Activated CD4-positive, alpha-beta T cell treated with anti-CD3 and anti-CD28 coated beads, Interleukin-2, amount 50 U/mL, for 1 hour (primary cell): ENCODE measurements around the gene MYADM.
A peak's percentile ranks its signal among the peaks of the same experiment; 100 is the strongest.
"Not testable (repeated sequence)": the region's sequence is repeated elsewhere in the genome, so short reads cannot be mapped to it uniquely, and the experiment has no call there.

ENCODE experiments used
- DNase-seq: peaks from one replicate; pipeline ENCODE4 v3.0.0-alpha.2; 2020

Gene MYADM

GRCh38 chr19:53867225-53868090 is at the start of gene MYADM:
TSS of gene MYADM (plus strand) at chr19:53867883. CDS start at chr19:53873530, 5,647 bp downstream.
- peak; percentile 100 for DNase-seq

DNA sequence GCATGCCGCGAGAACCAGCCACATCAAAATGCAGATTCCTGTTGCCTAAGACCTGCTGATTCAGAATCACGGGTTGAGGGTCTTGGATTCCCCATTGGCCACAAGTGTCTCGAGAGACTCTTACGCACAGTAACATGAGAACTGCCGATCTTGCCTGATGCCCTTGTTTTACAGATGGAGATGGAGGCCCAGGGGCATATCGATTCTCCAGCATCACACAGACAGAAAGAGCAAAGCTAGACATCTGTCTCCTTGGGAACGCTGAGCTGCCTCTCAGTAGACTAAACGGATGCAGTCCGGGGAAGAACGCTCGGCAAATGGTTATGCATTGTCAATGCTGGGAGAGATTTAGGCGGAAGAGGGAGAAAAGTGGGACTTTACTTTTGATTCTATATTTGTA is 48.9 kb upstream of the MYADM start:
- DNase-seq, result no peak

- DNase-seq, result no peak
Measured at GRCh38 chr19:53819861-53820260, 47.8 kb upstream of the MYADM start.

- DNase-seq, result no peak
Measured at GRCh38 chr19:53823380-53824120, 44.1 kb upstream of the MYADM start.

DNA sequence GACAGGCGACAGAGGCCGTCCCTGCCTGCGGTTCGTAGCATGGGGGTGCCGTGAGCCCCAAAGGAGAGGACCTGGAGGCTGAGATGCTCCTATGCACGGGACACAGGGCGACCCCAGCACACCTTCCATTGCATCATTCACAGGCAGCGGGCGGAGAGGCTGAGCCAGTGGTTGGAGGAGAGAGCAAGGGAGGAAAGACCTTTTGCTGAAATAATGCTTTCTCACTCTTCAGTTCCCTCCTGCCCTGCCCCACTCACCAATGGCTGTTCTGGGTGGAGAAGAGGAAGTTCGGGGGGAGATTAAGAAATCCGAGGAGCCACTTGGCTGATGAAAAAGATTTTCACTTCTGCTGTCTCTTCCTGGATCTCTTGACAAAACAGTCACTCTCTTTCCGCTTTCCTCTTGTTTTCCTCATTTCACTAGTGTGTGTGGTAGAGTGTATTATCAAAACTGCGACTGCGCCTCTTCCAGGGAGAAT is 43.5 kb upstream of the MYADM start, which contains the start of gene NLRP12:
Gene NLRP12, minus strand, starts transcription at position 181 of the 478 bp plus-strand sequence. Its CDS starts 140 bp downstream, at position 41.
- DNase-seq, result no peak

- DNase-seq, result no peak
Measured at GRCh38 chr19:53826876-53827275, 40.8 kb upstream of the MYADM start.

DNA sequence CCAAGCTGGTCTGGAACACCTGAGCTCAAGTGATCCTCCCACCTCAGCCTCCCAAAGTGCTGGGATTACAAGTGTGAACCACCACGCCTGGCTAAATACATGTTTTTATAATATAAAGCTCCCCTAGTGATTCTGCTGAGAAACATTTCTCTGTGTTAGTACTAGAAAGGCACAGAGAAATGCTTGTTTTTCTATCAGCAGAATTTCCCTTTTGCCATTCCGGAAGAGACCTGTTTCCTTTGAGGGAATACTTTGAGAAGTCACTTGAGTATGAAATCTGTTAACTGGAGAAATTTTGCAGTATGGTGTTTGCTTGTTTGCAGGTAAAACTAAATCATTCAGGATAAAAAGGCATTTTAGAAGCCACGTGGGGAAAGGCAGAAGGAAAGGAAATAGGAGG is 39.2 kb upstream of the MYADM start:
- no peak for DNase-seq

DNA sequence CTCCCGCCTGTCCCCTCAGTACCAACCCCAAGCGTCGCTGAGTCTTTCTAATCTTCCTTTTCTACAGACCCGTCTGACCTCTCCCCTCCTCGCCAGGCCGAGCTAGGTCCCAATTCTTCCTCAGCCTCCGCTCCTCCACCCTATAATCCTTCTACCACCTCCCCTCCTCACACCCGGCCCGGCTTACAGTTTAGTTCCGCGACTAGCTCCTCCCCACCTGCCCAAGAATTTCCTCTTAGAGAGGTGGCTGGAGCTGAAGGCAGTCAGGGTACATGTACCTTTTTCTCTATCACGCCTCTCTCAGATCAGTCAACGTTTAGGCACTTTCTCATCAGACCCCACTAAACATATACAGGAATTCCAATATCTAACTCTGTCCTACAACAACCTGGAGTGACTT is 34.8 kb upstream of the MYADM start:
- DNase-seq, result not testable (repeated sequence)

DNA sequence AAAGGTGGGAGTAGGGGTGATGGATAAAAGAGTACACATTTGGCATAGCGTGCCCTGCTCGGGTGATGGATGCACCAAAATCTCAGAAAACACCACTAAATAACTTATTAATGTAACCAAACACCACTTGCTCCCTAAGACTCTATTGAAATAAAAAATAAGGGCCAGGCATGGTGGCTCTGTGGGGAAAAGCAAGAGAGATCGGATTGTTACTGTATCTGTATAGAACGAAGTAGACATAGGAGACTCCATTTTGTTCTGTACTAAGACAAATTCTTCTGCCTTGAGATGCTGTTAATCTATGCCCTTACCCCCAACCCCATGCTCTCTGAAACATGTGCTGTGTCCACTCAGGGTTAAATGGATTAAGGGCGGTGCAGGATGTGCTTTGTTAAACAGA is 29.2 kb upstream of the MYADM start:
- not testable (repeated sequence) for DNase-seq

DNA sequence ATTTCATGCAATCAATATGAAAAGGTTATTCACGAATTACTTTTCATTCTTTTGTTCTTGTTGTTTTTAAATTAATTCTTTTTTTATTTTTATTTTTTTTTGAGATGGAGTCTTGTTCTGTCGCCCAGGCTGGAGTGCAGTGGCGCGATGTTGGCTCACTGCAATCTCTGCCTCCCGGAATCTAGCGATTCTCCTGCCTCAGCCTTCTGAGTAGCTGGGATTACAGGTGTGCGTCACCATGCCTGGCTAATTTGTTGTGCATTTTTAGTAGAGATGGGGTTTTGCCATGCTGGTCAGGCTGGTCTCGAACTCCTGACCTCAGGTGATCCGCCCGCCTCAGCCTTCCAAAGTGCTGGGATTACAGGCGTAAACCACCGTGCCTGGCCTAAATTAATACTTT is 27.4 kb upstream of the MYADM start:
- DNase-seq, result not testable (repeated sequence)

- not testable (repeated sequence) for DNase-seq
Measured at GRCh38 chr19:53840914-53841313, 26.8 kb upstream of the MYADM start.

DNA sequence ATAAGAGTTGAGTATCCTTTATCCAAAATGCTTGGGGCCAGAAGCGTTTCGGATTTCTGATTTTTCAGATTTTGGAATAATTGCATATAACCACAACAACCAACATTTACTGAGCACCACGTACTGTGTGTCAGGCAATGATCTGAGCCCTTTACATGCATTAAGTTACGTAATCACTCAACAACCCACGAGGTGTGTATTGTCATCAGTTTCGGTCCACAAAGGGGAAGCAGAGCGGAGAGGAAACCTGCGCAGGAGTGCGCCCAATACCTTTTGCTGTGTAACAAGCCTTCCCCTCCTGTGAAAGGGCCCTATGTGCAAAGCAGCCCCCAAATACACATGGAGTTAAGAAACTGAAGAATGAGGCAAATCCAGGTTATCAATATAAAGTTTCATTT is 22.8 kb upstream of the MYADM start:
- no peak for DNase-seq

- no peak for DNase-seq
Measured at GRCh38 chr19:53847555-53847954, 20.1 kb upstream of the MYADM start.

- no peak for DNase-seq
Measured at GRCh38 chr19:53849237-53849676, 18.4 kb upstream of the MYADM start.

DNA sequence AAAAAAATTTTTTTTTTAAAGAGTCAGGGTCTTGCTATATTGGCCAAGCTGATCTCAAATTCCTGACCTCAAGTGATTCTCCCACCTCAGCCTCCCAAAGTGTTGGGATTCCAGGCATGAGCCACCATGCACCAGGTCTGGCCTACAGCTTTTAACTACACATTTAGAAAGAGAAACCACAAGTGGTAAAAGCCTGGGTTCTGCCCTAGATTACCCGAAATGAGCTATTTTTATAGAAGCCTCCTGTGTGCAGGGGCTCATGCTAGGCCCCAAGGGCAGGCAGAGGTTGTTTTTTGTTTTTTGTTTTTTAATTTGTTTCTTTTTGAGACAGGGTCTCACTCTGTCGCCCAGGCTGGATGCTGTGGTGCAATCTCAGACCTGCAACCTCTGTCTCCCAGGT is 14.0 kb upstream of the MYADM start:
- no peak for DNase-seq

DNA sequence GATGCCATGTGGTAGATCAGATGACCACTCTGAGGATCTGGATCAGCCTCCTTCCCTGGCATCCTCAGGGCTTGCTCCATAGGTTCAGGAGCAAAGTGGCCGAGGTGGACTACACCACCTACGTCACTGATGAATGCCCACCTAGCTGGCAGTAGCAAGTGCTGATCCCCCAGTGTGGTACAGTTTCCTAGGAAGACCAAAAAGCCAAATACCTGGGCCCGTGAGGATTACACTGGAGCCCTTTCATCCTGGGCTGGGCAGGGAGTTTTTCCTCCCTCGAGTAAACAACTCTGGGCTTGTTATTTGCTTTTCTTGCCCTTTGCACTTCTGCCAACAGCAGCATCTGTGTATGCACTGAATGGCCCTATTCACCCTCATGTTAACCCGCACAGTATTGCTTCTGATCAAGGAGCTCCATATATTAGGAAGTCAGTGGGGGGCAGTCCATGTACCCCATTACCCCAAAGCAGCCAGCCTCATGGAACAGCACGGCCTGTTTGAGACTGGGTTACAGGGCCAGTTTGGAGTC is 3.3 kb upstream of the MYADM start:
- no peak for DNase-seq

DNA sequence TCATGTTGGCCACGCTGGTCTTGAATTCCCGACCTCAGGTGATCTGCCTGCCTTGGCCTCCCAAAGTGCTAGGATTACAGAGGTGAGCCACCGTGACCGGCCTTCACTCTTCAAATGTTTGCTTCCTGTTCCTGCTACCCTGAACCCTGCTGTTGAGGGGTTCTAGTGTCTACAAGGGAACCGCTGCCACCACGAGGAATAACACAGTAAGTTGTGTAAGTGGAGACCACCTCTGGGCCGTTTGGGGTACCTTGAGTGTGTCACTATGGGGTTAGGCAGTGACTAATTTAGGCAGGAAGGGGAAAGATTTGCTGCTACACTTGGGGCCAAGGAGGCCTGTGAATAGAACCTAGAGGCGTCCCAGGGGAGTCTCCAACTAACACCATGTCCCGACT is 2.2 kb upstream of the MYADM start:
- DNase-seq, result no peak

DNA sequence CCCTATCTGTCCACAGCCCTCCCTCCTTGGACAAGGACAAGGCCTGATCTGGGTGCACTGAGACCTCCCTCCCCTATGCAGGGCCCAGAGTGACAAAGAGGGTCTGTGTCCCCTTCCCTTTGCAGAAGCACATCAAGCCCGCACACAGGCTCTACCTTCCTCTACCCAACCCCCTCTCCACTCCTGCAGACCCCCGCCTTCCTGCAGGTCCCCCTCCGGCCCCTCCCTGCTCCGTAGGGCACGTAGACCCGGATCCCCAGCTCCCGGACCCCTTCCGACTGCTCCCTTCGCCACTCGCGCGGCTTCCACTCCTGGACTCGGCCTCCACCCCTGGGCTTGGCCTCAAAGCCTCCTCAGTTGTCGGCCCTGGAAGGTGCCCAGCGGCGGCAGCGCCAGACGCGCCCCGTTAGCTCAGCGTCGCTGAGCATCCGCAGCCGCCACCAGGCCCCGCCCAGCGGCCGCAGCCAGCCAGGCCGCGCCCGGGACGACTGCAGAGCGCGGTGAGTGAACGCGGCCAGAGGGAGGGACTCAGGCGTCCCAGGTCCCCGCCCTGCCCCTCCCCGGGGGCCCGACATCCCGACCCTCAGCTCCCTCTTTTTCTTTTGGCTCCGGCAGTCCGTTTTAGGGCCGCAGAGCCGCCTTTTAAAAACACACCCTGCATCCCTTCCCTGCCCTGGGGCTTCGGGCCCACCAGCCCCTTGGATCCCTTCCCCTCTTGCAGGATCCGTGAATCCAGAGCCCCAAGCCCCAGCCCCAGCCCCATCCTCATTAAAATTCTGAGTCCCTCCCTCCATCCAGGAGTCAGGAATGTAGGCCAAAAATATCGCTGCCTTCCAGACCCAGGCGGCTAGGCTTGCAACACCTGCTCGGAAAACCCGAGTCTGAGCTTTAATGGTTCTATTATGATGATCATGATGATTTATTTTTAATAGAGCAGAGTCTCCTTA is 1.5 kb upstream of the MYADM start:
- peak; percentile 79 for DNase-seq

DNA sequence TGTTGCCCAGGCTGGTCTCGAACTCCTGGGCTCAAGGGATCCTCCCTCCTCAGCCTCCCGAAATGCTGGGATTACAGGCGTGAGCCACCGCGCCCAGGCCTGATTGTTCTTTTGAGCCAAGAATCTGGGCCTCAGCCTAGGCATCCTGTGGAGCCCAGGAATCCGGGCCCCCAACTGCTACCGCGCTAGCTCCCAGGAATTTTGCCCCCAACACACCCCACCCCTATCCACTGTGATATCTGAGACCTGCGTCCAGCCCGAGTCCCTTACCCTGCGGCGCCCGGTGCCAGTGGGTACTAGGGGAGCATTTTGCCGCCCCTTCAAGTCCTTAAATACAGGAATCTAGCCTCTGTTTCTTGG is 838 bp upstream of the MYADM start:
- DNase-seq, result no peak

GRCh38 chr19:53868091-53868891 is 608 bp downstream of the MYADM start:
- peak; percentile 46 for DNase-seq
